SK-N-SH (cell line): ENCODE results near the gene TMED1. TPM values are rescaled to one million over a fixed set of nuclear protein-coding genes. Genes with fewer than 3 reads are reported as not detected.
A peak's percentile ranks its signal among the peaks of the same experiment; 100 is the strongest.

Experiments
- CTCF ChIA-PET: fragments of 300-600, 350-600 bp; formaldehyde crosslinking; extraction: SDS; loops from one replicate; lab custom pipeline; 2021; lab: Yijun Ruan, JAX
- POLR2A ChIA-PET: fragments of 350-600 bp; sonication (Branson Sonifier 250); formaldehyde crosslinking; extraction: SDS; loops from one replicate; lab custom pipeline; 2020; ENCODE audit warnings: antibody characterized with exemption, inconsistent platforms; lab: Yijun Ruan, JAX
- DNase-seq: peaks from one replicate; pipeline ENCODE4 v3.0.0; 2012
- H2AFZ ChIP-seq: fragments of 200-600 bp; sonication (generic); 2 replicates; pipeline ENCODE4 v1.8.1; 2016; ENCODE audit warnings: antibody characterized with exemption, mild to moderate bottlenecking, low read depth
- H3F3A ChIP-seq: fragments of 200-600 bp; sonication (generic); replicated peaks from 2 replicates; pipeline ENCODE3; 2016; ENCODE audit warnings: antibody characterized with exemption, mild to moderate bottlenecking; ENCODE audit not compliant: insufficient read depth
- H3K27ac ChIP-seq, 2 experiments: fragments of 200-500 bp in 1 of 2; fragments of 200-600 bp in 1 of 2; sonication (Bioruptor generic) in 1 of 2; sonication (generic), shearing (Covaris generic) in 1 of 2; 2 replicates each; pipeline versions ENCODE4 v1.5.1 to v1.6.1; 2014 to 2016; ENCODE audit warnings: low read depth in 2 of 2, inconsistent platforms in 1 of 2, low read length in 1 of 2, mild to moderate bottlenecking in 1 of 2, mixed read lengths in 1 of 2
- H3K27me3 ChIP-seq: fragments of 200-600 bp; sonication (generic), shearing (Covaris generic); 2 replicates; pipeline ENCODE4 v1.6.1; 2016; ENCODE audit warnings: mixed run types; ENCODE audit not compliant: insufficient read depth
- H3K36me3 ChIP-seq, 2 experiments: fragments of 200-500 bp in 1 of 2; fragments of 200-600 bp in 1 of 2; sonication (Bioruptor generic) in 1 of 2; sonication (generic) in 1 of 2; replicated peaks in 1 of 2; 2 replicates each; pipeline versions ENCODE3 to v1.5.1; 2014 to 2016; ENCODE audit warnings: low read length in 1 of 2, mild to moderate bottlenecking in 1 of 2; ENCODE audit not compliant: insufficient read depth in 2 of 2, control insufficient read depth in 1 of 2
- H3K4me1 ChIP-seq, 2 experiments: fragments of 200-500 bp in 1 of 2; fragments of 200-600 bp in 1 of 2; sonication (Bioruptor generic) in 1 of 2; sonication (generic), shearing (Covaris generic) in 1 of 2; 2 replicates each; pipeline versions ENCODE4 v1.5.1 to v1.6.1; 2014 to 2016; ENCODE audit warnings: low read depth in 1 of 2, low read length in 1 of 2, mixed run types in 1 of 2; ENCODE audit not compliant: insufficient read depth in 2 of 2, control insufficient read depth in 1 of 2
- H3K4me2 ChIP-seq: fragments of 200-600 bp; sonication (generic), shearing (Covaris generic); 2 replicates; pipeline ENCODE4 v1.6.1; 2017; ENCODE audit warnings: mixed run types
- H3K4me3 ChIP-seq, 2 experiments: fragments of 200-500 bp in 1 of 2; fragments of 200-600 bp in 1 of 2; sonication (Bioruptor generic) in 1 of 2; sonication (generic), shearing (Covaris generic) in 1 of 2; 2 replicates each; pipeline versions ENCODE4 v1.5.1 to v1.8.1; 2014 to 2016; ENCODE audit warnings: low read depth in 2 of 2, inconsistent platforms in 1 of 2, low read length in 1 of 2, mild to moderate bottlenecking in 1 of 2, mixed read lengths in 1 of 2, moderate library complexity in 1 of 2
- H3K79me2 ChIP-seq: fragments of 200-600 bp; sonication (generic); 2 replicates; pipeline ENCODE4 v1.8.1; 2017; ENCODE audit warnings: mild to moderate bottlenecking; ENCODE audit not compliant: insufficient read depth
- H3K9ac ChIP-seq: fragments of 200-600 bp; sonication (generic); 2 replicates; pipeline ENCODE4 v1.6.1; 2017; ENCODE audit warnings: mixed run types
- H3K9me2 ChIP-seq: fragments of 200-600 bp; sonication (generic); 2 replicates; pipeline ENCODE4 v1.6.1; 2017; ENCODE audit warnings: mixed run types
- H3K9me3 ChIP-seq: fragments of 200-600 bp; sonication (generic); 2 replicates; pipeline ENCODE4 v1.6.1; 2017; ENCODE audit warnings: mixed run types, mild to moderate bottlenecking, moderate library complexity
- H4K20me1 ChIP-seq: fragments of 200-600 bp; sonication (generic); 2 replicates; pipeline ENCODE4 v1.6.1; 2017; ENCODE audit warnings: mild to moderate bottlenecking, mixed run types; ENCODE audit not compliant: insufficient read depth
- CHD2 ChIP-seq: fragments of 150-350 bp; IDR thresholded peaks from 2 replicates; pipeline ENCODE4 v1.6.1; 2018; ENCODE audit warnings: low read length; ENCODE audit not compliant: partially characterized antibody
- EP300 ChIP-seq, 2 experiments: IDR thresholded peaks; 2 replicates each; pipeline versions ENCODE4 v1.4.0 to v1.6.1; 2012; ENCODE audit warnings: borderline replicate concordance in 1 of 2, low read depth in 1 of 2, low read length in 1 of 2
- FOXJ3 ChIP-seq: sonication (generic); formaldehyde crosslinking; IDR thresholded peaks from 2 replicates; pipeline ENCODE4 v1.5.1; 2020; ENCODE audit warnings: mild to moderate bottlenecking, missing genetic modification reagents
- FOXM1 ChIP-seq: IDR thresholded peaks from 2 replicates; pipeline ENCODE4 v1.4.0; 2012; ENCODE audit warnings: low read depth, mild to moderate bottlenecking
- JUND ChIP-seq: IDR thresholded peaks from 2 replicates; pipeline ENCODE4 v1.4.0; 2012
- MEF2A ChIP-seq: IDR thresholded peaks from 2 replicates; pipeline ENCODE4 v1.4.0; 2012; ENCODE audit warnings: low read depth, borderline replicate concordance
- NFIC ChIP-seq: IDR thresholded peaks from 2 replicates; pipeline ENCODE4 v1.4.0; 2012; ENCODE audit warnings: borderline replicate concordance
- NRF1 ChIP-seq: IDR thresholded peaks from 2 replicates; pipeline ENCODE4 v1.6.1; 2012; ENCODE audit warnings: low read depth, mild to moderate bottlenecking, low read length
- POLR2AphosphoS5 ChIP-seq: IDR thresholded peaks from 2 replicates; pipeline ENCODE4 v1.6.1; 2012; ENCODE audit warnings: low read depth, low read length
- RFX5 ChIP-seq: IDR thresholded peaks from 2 replicates; pipeline ENCODE4 v1.6.1; 2012; ENCODE audit warnings: mild to moderate bottlenecking, improper control_type of control experiment, low read length
- TCF12 ChIP-seq: IDR thresholded peaks from 2 replicates; pipeline ENCODE4 v1.4.0; 2012
- TEAD4 ChIP-seq: IDR thresholded peaks from 2 replicates; pipeline ENCODE4 v1.4.0; 2012; ENCODE audit warnings: mild to moderate bottlenecking, borderline replicate concordance; ENCODE audit not compliant: insufficient read depth
- YY1 ChIP-seq: IDR thresholded peaks from 2 replicates; pipeline ENCODE4 v1.4.0; 2012; ENCODE audit warnings: low read depth, mild to moderate bottlenecking
- WGBS: methylation state at CpG from one replicate; pipeline ENCODE4 v1.1.6; 2017; ENCODE audit warnings: low lambda C conversion rate; 5-methylcytosine and 5-hydroxymethylcytosine counted together
- polyA plus RNA-seq, 3 experiments: library from polyadenylated mRNA; depleted of rRNA; stranded (reverse); fragments of >200 nt; gene quantifications; 2 replicates each; pipeline ENCODE4 v1.2.3, GENCODE V29; 2012
- TF ChIP-seq, protein P1 (sequence below): IDR thresholded peaks from 2 replicates; pipeline ENCODE4; 2012
- TF ChIP-seq, protein P2 (sequence below): IDR thresholded peaks from 2 replicates; pipeline ENCODE4 v1.4.0; 2012; ENCODE audit warnings: low read depth
- TF ChIP-seq, protein P3 (sequence below): IDR thresholded peaks from 2 replicates; pipeline ENCODE4 v1.6.1; 2012; ENCODE audit warnings: mild to moderate bottlenecking, low read depth, low read length, moderate library complexity
- TF ChIP-seq, protein P4 (sequence below): IDR thresholded peaks from 2 replicates; pipeline ENCODE4 v1.4.0; 2012; ENCODE audit warnings: low read depth, borderline replicate concordance

Gene TMED1
- polyA plus RNA-seq, 1 of the 3 experiments (the other 2 are of a cell fraction): 92.4 TPM

DNA sequence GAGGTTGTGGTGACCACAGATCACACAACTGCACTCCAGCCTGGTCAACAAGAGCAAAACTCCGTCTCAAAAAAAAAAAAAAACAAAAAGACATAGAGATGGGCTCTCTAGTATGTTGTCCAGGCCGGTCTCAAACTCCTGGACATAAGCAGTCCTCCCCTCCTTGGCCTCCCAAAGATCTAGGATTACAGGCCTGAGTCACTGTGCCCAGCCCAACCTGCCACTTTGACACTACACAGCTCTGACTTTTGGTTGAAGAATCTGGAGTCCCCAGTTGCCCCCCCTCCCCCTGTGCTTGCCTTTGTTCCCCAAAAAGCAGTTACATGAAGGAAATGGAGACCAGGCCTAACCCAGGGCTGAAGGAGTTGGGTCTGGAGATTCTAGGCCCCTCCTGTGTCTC lies 48.3 kb upstream of the TMED1 start (continued):
- TF ChIP-seq, protein P1, sequence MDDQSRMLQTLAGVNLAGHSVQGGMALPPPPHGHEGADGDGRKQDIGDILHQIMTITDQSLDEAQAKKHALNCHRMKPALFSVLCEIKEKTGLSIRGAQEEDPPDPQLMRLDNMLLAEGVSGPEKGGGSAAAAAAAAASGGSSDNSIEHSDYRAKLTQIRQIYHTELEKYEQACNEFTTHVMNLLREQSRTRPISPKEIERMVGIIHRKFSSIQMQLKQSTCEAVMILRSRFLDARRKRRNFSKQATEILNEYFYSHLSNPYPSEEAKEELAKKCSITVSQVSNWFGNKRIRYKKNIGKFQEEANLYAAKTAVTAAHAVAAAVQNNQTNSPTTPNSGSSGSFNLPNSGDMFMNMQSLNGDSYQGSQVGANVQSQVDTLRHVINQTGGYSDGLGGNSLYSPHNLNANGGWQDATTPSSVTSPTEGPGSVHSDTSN: peak; percentile 93
- TF ChIP-seq, all 33 proteins: peak for 6

DNA sequence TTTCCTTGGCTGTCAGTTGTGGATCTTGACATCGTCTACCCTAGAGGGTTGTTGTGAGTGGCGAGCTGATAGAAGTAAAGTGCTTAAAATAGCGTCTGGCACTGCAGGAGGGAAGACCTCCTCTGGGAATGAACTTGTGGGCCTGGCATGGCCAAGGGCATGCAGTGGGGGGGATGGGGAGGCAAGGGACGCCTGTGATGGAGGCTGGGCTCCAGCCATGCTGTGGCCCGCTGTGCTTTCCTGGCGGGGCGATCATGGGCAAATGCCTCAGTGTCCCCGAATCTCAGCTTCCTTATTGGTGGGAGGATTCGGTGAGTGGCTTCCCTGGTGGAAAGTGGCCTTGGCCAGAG lies 46.1 kb upstream of the TMED1 start:
- TF ChIP-seq CHD2 (no peak), YY1 (no peak), TCF12 (no peak), EP300 (IDR thresholded peaks at IDR 0.05; ENCODE audit: borderline replicate concordance in 1 of 2, low read depth in 1 of 2, low read length in 1 of 2) (no peak), RFX5 (no peak), JUND (no peak), POLR2AphosphoS5 (no peak), TEAD4 (no peak), NFIC (no peak)
- Histone ChIP-seq H3K36me3 (no peaks in the 10 kb centered on the region), H3F3A (peaks cover 10% of the 10 kb centered on the region), H3K27me3 (no peaks in the 10 kb centered on the region), H3K4me3 (no peak overlapping the region), H3K27ac (no peak overlapping the region; a peak in 1 of 4 replicates), H4K20me1 (peaks cover 48% of the 10 kb centered on the region), H3K4me2 (no peak overlapping the region; the same call in 1 of the 2 replicates), H3K9me3 (no peaks in the 10 kb centered on the region), H2AFZ (no peak overlapping the region), H3K4me1 (peaks cover 7 to 23% of the 10 kb centered on the region in 2 experiments; a peak in 2 of 4 replicates), H3K9me2 (no peaks in the 10 kb centered on the region), H3K9ac (no peak overlapping the region), H3K79me2 (peaks cover 100% of the 10 kb centered on the region)
- 88% methylated on average over 3 of the region's 9 CpGs for WGBS
- ChIA-PET CTCF (interaction anchor here (0.6 to 5.1 kb wide), 5 partner anchors 10 to 54 kb away, joined by 3 to 49 read pairs (median 3); partner anchors contain the start of gene CARM1), POLR2A (no interaction called here)
- no peak for DNase-seq

DNA sequence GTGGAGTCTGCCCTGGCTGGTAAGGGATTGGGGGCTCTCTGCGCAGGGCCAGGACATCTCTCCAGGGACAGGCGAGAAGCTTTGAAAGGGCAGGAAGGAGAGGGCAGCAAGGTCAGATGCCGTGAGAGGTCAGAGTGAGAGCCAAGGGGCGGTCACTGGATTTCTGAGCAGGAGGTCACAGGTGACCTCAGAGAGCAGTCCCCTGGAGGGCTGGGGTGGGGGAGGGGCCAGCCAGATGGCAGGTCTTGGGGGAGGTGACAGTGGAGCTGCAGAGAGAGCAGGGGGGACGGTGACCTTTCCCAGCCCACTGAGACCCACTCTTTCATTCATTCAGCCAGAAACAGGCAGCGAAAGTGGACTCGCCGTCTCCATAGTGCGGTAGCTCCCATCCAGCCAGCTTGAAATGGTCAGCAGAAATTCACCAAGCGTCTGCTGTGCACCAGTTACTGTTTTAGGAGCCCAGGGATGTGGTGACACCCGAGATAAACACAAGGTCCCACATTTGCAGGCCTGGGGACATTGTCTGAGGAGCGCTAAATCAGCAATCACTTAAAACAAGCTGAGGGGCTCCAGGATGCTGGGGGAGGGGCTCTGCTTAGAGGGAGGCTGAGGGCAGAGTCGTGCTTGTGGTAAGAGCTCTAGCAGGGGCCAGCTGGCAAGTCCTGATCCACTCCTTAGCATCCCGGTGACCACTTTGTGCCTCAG lies 45.5 kb upstream of the TMED1 start:
- POLR2A ChIA-PET: interaction anchor here (1.2 to 1.3 kb wide), 2 partner anchors 9 to 11 kb away, joined by 4 read pairs; no protein-coding TSS in a partner anchor
- H3K36me3 ChIP-seq: no peaks in the 10 kb centered on the region
- peaks cover 100% of the 10 kb centered on the region for H3K79me2 ChIP-seq
- CTCF ChIA-PET: interaction anchor here (0.6 to 5.1 kb wide), 6 partner anchors 9 to 54 kb away, joined by 3 to 49 read pairs (median 3); partner anchors contain the start of gene CARM1
- no peak overlapping the region for H3K9ac ChIP-seq
- no peaks in the 10 kb centered on the region for H3K9me2 ChIP-seq
- H3K27me3 ChIP-seq: no peaks in the 10 kb centered on the region
- H3K27ac ChIP-seq: no peak overlapping the region; a peak in 1 of 4 replicates
- H3K4me3 ChIP-seq: no peak overlapping the region
- peaks cover 9 to 19% of the 10 kb centered on the region in 2 experiments; a peak in 1 of 4 replicates for H3K4me1 ChIP-seq
- 83% methylated on average over 12 of the region's 14 CpGs for WGBS
- peaks cover 53% of the 10 kb centered on the region for H4K20me1 ChIP-seq
- DNase-seq: peak; percentile 45
- no peak overlapping the region for H2AFZ ChIP-seq
- no peaks in the 10 kb centered on the region for H3K9me3 ChIP-seq
- H3K4me2 ChIP-seq: no peak overlapping the region; the same call in 1 of the 2 replicates
- H3F3A ChIP-seq: peaks cover 10% of the 10 kb centered on the region
- TF ChIP-seq FOXJ3 (CRISPR knock-in tag): no peak
- TF ChIP-seq FOXM1: no peak
- no peak for TF ChIP-seq NFIC
- TF ChIP-seq, protein P2, sequence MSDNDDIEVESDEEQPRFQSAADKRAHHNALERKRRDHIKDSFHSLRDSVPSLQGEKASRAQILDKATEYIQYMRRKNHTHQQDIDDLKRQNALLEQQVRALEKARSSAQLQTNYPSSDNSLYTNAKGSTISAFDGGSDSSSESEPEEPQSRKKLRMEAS: no peak
- no peak for TF ChIP-seq NRF1
- TF ChIP-seq, protein P3, sequence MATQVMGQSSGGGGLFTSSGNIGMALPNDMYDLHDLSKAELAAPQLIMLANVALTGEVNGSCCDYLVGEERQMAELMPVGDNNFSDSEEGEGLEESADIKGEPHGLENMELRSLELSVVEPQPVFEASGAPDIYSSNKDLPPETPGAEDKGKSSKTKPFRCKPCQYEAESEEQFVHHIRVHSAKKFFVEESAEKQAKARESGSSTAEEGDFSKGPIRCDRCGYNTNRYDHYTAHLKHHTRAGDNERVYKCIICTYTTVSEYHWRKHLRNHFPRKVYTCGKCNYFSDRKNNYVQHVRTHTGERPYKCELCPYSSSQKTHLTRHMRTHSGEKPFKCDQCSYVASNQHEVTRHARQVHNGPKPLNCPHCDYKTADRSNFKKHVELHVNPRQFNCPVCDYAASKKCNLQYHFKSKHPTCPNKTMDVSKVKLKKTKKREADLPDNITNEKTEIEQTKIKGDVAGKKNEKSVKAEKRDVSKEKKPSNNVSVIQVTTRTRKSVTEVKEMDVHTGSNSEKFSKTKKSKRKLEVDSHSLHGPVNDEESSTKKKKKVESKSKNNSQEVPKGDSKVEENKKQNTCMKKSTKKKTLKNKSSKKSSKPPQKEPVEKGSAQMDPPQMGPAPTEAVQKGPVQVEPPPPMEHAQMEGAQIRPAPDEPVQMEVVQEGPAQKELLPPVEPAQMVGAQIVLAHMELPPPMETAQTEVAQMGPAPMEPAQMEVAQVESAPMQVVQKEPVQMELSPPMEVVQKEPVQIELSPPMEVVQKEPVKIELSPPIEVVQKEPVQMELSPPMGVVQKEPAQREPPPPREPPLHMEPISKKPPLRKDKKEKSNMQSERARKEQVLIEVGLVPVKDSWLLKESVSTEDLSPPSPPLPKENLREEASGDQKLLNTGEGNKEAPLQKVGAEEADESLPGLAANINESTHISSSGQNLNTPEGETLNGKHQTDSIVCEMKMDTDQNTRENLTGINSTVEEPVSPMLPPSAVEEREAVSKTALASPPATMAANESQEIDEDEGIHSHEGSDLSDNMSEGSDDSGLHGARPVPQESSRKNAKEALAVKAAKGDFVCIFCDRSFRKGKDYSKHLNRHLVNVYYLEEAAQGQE: no peak
- no peak for TF ChIP-seq MEF2A
- TF ChIP-seq, protein P4, sequence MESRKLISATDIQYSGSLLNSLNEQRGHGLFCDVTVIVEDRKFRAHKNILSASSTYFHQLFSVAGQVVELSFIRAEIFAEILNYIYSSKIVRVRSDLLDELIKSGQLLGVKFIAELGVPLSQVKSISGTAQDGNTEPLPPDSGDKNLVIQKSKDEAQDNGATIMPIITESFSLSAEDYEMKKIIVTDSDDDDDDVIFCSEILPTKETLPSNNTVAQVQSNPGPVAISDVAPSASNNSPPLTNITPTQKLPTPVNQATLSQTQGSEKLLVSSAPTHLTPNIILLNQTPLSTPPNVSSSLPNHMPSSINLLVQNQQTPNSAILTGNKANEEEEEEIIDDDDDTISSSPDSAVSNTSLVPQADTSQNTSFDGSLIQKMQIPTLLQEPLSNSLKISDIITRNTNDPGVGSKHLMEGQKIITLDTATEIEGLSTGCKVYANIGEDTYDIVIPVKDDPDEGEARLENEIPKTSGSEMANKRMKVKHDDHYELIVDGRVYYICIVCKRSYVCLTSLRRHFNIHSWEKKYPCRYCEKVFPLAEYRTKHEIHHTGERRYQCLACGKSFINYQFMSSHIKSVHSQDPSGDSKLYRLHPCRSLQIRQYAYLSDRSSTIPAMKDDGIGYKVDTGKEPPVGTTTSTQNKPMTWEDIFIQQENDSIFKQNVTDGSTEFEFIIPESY: no peak
